ENCODE data around the gene SLC22A31. TPM values are rescaled to one million over a fixed set of nuclear protein-coding genes. Genes with fewer than 3 reads are reported as not detected.

Gene SLC22A31
- total RNA-seq, 2 experiments from 2014 or later: not detected

DNA sequence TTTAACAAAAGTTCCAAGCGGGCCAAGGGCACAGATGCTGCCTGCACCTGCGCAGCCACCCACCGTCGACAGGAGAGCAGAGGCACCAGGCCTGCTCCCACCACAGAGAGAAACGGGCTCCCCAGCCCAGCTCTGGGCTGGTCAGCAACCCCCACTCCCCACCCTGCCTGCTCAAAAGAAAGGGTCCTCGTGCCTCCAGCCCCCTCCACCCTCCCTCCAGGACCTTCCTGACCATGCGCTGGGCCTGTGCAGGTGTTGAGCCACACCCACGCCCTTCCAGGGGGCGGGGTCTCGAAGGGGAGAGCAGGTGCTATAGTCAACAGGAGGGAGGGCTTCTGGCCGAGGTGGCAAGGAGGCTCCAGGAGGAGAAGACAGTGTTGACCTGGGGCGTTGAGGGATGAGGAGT lies 42.5 kb upstream of the SLC22A31 start:
- no peak overlapping the region for H3K27ac ChIP-seq (ENCODE audit: low read depth, low read length, poor library complexity, severe bottlenecking)
- CTCF ChIA-PET (ENCODE audit: unreplicated experiment): no interaction called here

DNA sequence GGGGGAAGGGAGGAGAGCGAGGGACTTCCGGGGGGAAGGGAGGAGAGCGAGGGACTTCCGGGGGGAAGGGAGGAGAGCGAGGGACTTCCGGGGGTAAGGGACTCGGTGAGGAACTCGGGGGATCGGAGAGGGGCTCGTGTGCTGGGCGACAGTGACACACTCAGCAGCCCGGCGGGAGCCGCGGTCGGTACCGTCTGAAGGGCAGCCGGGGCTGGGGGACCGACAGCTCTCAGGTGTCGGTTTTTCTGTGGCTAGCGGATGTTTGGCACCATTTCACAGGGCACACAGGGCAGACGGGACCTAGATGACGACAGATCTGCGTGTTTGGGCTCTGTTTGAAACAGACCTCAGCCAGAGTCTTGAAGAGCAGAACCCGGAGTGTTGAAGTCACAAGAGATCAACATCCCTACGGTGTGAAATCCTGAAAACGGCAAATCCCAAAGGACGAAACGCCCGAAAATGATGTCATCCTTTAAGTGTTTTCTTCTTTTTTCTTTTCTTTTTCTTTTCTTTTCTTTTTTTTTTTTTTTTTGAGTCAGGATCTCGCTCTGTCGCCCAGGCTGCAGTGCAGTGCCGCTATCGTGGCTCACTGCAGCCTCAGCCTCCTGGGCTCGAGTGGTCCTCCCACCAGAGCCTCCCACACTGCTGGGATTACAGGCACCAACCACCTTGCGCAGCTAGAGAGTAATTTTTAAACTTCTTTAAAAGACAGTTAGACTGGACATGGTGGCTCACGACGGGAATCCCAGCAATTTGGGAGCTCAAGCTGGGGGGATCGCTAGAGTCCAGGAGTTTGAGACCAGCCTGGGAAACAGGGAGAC lies 41.1 kb upstream of the SLC22A31 start:
- TSS peak; percentile 98 for BruUV-seq (replicated peaks)
- H4K20me1 ChIP-seq (ENCODE audit: insufficient read depth, low read length): no peaks in the 10 kb centered on the region
- H3K4me2 ChIP-seq (ENCODE audit: low read length): peak overlapping the region; percentile 94
- peaks cover 7% of the 10 kb centered on the region; the same call in 1 of the 2 replicates for H3K79me2 ChIP-seq (ENCODE audit: insufficient read depth, low read depth, low read length)
- TF ChIP-seq, protein P1, sequence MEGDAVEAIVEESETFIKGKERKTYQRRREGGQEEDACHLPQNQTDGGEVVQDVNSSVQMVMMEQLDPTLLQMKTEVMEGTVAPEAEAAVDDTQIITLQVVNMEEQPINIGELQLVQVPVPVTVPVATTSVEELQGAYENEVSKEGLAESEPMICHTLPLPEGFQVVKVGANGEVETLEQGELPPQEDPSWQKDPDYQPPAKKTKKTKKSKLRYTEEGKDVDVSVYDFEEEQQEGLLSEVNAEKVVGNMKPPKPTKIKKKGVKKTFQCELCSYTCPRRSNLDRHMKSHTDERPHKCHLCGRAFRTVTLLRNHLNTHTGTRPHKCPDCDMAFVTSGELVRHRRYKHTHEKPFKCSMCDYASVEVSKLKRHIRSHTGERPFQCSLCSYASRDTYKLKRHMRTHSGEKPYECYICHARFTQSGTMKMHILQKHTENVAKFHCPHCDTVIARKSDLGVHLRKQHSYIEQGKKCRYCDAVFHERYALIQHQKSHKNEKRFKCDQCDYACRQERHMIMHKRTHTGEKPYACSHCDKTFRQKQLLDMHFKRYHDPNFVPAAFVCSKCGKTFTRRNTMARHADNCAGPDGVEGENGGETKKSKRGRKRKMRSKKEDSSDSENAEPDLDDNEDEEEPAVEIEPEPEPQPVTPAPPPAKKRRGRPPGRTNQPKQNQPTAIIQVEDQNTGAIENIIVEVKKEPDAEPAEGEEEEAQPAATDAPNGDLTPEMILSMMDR (conservative IDR thresholded peaks at IDR 0.05; ENCODE audit: low read length): no peak
- no peak for TF ChIP-seq EZH2phosphoT487 (IDR thresholded peaks at IDR 0.05; ENCODE audit: borderline replicate concordance, low read depth, low read length)
- peak overlapping the region; percentile 54; the same call in 1 of the 2 replicates for H2AFZ ChIP-seq (ENCODE audit: low read length)
- peak overlapping the region; percentile 90 for H3K4me3 ChIP-seq (ENCODE audit: low read depth, low read length, poor library complexity, severe bottlenecking)
- peaks cover 5% of the 10 kb centered on the region; the same call in 1 of the 2 replicates for H3K9me3 ChIP-seq (ENCODE audit: low read length)
- CTCF ChIA-PET (ENCODE audit: unreplicated experiment): interaction anchor here (0.6 to 1.1 kb wide), 2 partner anchors 205 to 383 kb away, joined by 3 to 5 read pairs; no protein-coding TSS in a partner anchor
- H3K9me2 ChIP-seq (ENCODE audit: insufficient read depth, low read length): no peaks in the 10 kb centered on the region
- intact Hi-C loops (cut with micrococcal nuclease; ENCODE audit: unreplicated experiment): loop anchor here (2.0 kb wide), 1 partner anchor 267 kb away; the partner anchor contains the start of gene SPG7
- POLR2A ChIA-PET: interaction anchor here (0.6 to 0.7 kb wide), 3 partner anchors 39 to 843 kb away, joined by 3 to 4 read pairs (median 4); no protein-coding TSS in a partner anchor
- peak; percentile 85 for DNase-seq (ENCODE audit: low spot score)
- H3K27ac ChIP-seq (ENCODE audit: low read depth, low read length, poor library complexity, severe bottlenecking): peak overlapping the region; percentile 78
- H3K4me1 ChIP-seq (ENCODE audit: insufficient read depth, low read length, poor library complexity, severe bottlenecking): peaks cover 10% of the 10 kb centered on the region
- no peaks in the 10 kb centered on the region for H3K36me3 ChIP-seq (ENCODE audit: insufficient read depth, low read length)

More for the DNA sequence above, 42.5 kb upstream of the SLC22A31 start:
- DNase-seq (ENCODE audit: low spot score): no peak
- Histone ChIP-seq H3K9me2 (ENCODE audit: insufficient read depth, low read length) (no peaks in the 10 kb centered on the region), H3K4me1 (ENCODE audit: insufficient read depth, low read length, poor library complexity, severe bottlenecking) (peaks cover 16% of the 10 kb centered on the region), H3K36me3 (ENCODE audit: insufficient read depth, low read length) (no peaks in the 10 kb centered on the region), H2AFZ (ENCODE audit: low read length) (no peak overlapping the region), H3K9me3 (ENCODE audit: low read length) (peaks cover 5% of the 10 kb centered on the region; the same call in 1 of the 2 replicates), H3K4me3 (ENCODE audit: low read depth, low read length, poor library complexity, severe bottlenecking) (no peak overlapping the region), H3K79me2 (ENCODE audit: insufficient read depth, low read depth, low read length) (peaks cover 7% of the 10 kb centered on the region; the same call in 1 of the 2 replicates), H4K20me1 (ENCODE audit: insufficient read depth, low read length) (no peaks in the 10 kb centered on the region), H3K4me2 (ENCODE audit: low read length) (no peak overlapping the region; the same call in 1 of the 2 replicates)
- BruUV-seq (replicated peaks): no TSS peak
- TF ChIP-seq, protein P1 (conservative IDR thresholded peaks at IDR 0.05; ENCODE audit: low read length): no peak
- no peak for TF ChIP-seq EZH2phosphoT487 (IDR thresholded peaks at IDR 0.05; ENCODE audit: borderline replicate concordance, low read depth, low read length)
- intact Hi-C loops (cut with micrococcal nuclease; ENCODE audit: unreplicated experiment): no loop called here
- POLR2A ChIA-PET: interaction anchor here (0.7 kb wide), 1 partner anchor 293 kb away, joined by 3 read pairs; no protein-coding TSS in a partner anchor
